ENCODE results near the gene BICD2.

- no peak for TF ChIP-seq POLR2A (IDR thresholded peaks at IDR 0.05)
- TF ChIP-seq CTCF (IDR thresholded peaks at IDR 0.05), result no peak
These were observed 38.3 kb downstream of the BICD2 start for GRCh38 chr9:92726348-92726747.

All from prostate gland (tissue), 2 donors.